ENCODE data around the gene PHOX2A.

PHOX2A gene

DNA sequence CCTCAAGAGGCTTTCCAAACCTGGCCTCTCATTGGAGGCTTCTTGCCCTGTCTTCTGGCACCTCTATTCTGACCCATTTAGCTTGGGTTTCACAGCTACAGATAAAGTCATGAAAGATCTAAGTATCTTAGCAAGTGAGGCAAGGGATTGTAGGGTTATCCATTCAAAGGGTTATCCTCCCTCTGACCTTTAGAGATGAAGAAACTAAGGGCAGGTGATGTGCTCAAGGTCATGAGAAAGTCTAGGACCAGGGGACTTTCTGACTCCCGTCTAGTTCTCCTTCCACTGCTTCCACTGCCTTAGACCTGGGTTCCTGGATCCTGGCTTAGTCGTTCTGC, 7.2 kb downstream of the PHOX2A start:
- no peak overlapping the region for H2BK15ac ChIP-seq (ENCODE audit: low read depth, poor library complexity, severe bottlenecking)
- no peak overlapping the region for H2BK12ac ChIP-seq (ENCODE audit: low read length in 2 of 2)
- H3K4me1 ChIP-seq (ENCODE audit: control insufficient read depth, insufficient read depth, low read depth, low read length): peaks cover 32% of the 10 kb centered on the region
- H3K36me3 ChIP-seq (ENCODE audit: control insufficient read depth in 1 of 2, insufficient read depth in 2 of 2, low read depth in 1 of 2, low read length in 2 of 2): peaks cover 66 to 69% of the 10 kb centered on the region in 2 experiments
- H3K27me3 ChIP-seq (ENCODE audit: control insufficient read depth in 1 of 2, insufficient read depth in 1 of 2, low read length in 2 of 2): peaks cover 12 to 21% of the 10 kb centered on the region in 2 experiments
- no peak overlapping the region for H4K91ac ChIP-seq (ENCODE audit: low read length)
- no peak overlapping the region for H3K23ac ChIP-seq (ENCODE audit: low read length in 2 of 2)
- no peak overlapping the region for H2BK120ac ChIP-seq (ENCODE audit: low read depth, low read length)
- peaks cover 28% of the 10 kb centered on the region for H3K79me1 ChIP-seq (replicated peaks; ENCODE audit: low read length, poor library complexity, severe bottlenecking)
- no peak overlapping the region for H3K4me2 ChIP-seq (ENCODE audit: low read length, poor library complexity, severe bottlenecking)
- H2AFZ ChIP-seq (ENCODE audit: low read depth, low read length): no peak overlapping the region
- WGBS: 82% methylated on average over 2 of the region's 2 CpGs
- H2AK5ac ChIP-seq (ENCODE audit: low read length, severe bottlenecking): no peak overlapping the region
- no peak overlapping the region for H3K27ac ChIP-seq (ENCODE audit: low read length, poor library complexity, severe bottlenecking)
- no peak overlapping the region for H2BK5ac ChIP-seq (ENCODE audit: low read depth, low read length, poor library complexity, severe bottlenecking)
- no peak overlapping the region for H3K14ac ChIP-seq (ENCODE audit: low read length in 2 of 2)
- no peak for DNase-seq
- H3K18ac ChIP-seq (ENCODE audit: low read depth in 1 of 2, low read length in 2 of 2): no peak overlapping the region
- no peak overlapping the region for H3K4ac ChIP-seq (ENCODE audit: low read depth in 1 of 2, low read length in 2 of 2)
- H3K9ac ChIP-seq (ENCODE audit: low read length): no peak overlapping the region
- no peak overlapping the region for H4K8ac ChIP-seq (ENCODE audit: low read length)
- H3K9me3 ChIP-seq (ENCODE audit: control insufficient read depth, low read length): no peaks in the 10 kb centered on the region
- no peak overlapping the region for H3K4me3 ChIP-seq (ENCODE audit: insufficient read depth in 1 of 2, low read depth in 1 of 2, low read length in 2 of 2)

DNA sequence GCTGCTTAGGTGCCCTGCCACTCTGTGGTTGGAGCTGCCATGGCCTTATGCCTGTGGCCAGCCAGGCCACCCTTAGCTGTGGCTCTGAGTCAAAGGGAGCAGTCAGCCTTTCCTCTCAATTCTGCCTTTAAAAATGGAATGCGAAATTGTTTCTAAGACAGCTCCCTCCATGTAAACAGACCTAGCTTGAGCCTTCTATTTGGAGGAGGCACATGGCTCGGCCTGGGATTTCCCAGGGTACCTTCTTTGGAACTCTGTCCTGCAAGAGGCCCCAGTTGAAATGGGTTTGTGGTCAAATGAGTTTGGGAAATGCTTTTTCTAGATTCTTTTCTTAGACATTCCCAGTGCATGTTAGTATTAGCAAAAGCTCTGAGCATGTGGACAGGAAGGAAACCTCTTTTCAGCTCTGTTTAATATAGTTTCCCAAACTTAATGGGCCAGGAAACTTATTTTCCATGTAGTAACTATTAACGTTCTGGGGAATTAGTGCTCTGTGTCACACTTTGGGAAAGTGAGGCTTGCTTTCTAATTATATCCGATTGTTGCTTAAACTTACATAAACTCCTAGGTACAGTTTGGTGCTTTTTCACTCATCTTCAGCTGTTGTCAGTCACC, 7.8 kb downstream of the PHOX2A start:
- peak; percentile 72 for DNase-seq
- H3K27ac ChIP-seq (ENCODE audit: low read length, poor library complexity, severe bottlenecking): no peak overlapping the region
- H4K8ac ChIP-seq (ENCODE audit: low read length): no peak overlapping the region
- H2BK5ac ChIP-seq (ENCODE audit: low read depth, low read length, poor library complexity, severe bottlenecking): no peak overlapping the region
- no peak overlapping the region for H2BK120ac ChIP-seq (ENCODE audit: low read depth, low read length)
- no peak overlapping the region for H3K14ac ChIP-seq (ENCODE audit: low read length in 2 of 2)
- no peak overlapping the region for H3K9ac ChIP-seq (ENCODE audit: low read length)
- H3K79me1 ChIP-seq (replicated peaks; ENCODE audit: low read length, poor library complexity, severe bottlenecking): peaks cover 33% of the 10 kb centered on the region
- H2AK5ac ChIP-seq (ENCODE audit: low read length, severe bottlenecking): no peak overlapping the region
- H2BK12ac ChIP-seq (ENCODE audit: low read length in 2 of 2): no peak overlapping the region
- H2AFZ ChIP-seq (ENCODE audit: low read depth, low read length): no peak overlapping the region
- H3K23ac ChIP-seq (ENCODE audit: low read length in 2 of 2): no peak overlapping the region
- H3K36me3 ChIP-seq (ENCODE audit: control insufficient read depth in 1 of 2, insufficient read depth in 2 of 2, low read depth in 1 of 2, low read length in 2 of 2): peaks cover 71 to 74% of the 10 kb centered on the region in 2 experiments
- no peak overlapping the region for H3K18ac ChIP-seq (ENCODE audit: low read depth in 1 of 2, low read length in 2 of 2)
- peaks cover 32% of the 10 kb centered on the region for H3K4me1 ChIP-seq (ENCODE audit: control insufficient read depth, insufficient read depth, low read depth, low read length)
- H3K9me3 ChIP-seq (ENCODE audit: control insufficient read depth, low read length): no peaks in the 10 kb centered on the region
- H2BK15ac ChIP-seq (ENCODE audit: low read depth, poor library complexity, severe bottlenecking): no peak overlapping the region
- peaks cover 9 to 16% of the 10 kb centered on the region in 2 experiments for H3K27me3 ChIP-seq (ENCODE audit: control insufficient read depth in 1 of 2, insufficient read depth in 1 of 2, low read length in 2 of 2)
- H3K4me2 ChIP-seq (ENCODE audit: low read length, poor library complexity, severe bottlenecking): no peak overlapping the region
- no peak overlapping the region for H3K4me3 ChIP-seq (ENCODE audit: insufficient read depth in 1 of 2, low read depth in 1 of 2, low read length in 2 of 2)
- 83% methylated on average over 4 of the region's 4 CpGs for WGBS
- no peak overlapping the region for H4K91ac ChIP-seq (ENCODE audit: low read length)
- no peak overlapping the region for H3K4ac ChIP-seq (ENCODE audit: low read depth in 1 of 2, low read length in 2 of 2)

DNA sequence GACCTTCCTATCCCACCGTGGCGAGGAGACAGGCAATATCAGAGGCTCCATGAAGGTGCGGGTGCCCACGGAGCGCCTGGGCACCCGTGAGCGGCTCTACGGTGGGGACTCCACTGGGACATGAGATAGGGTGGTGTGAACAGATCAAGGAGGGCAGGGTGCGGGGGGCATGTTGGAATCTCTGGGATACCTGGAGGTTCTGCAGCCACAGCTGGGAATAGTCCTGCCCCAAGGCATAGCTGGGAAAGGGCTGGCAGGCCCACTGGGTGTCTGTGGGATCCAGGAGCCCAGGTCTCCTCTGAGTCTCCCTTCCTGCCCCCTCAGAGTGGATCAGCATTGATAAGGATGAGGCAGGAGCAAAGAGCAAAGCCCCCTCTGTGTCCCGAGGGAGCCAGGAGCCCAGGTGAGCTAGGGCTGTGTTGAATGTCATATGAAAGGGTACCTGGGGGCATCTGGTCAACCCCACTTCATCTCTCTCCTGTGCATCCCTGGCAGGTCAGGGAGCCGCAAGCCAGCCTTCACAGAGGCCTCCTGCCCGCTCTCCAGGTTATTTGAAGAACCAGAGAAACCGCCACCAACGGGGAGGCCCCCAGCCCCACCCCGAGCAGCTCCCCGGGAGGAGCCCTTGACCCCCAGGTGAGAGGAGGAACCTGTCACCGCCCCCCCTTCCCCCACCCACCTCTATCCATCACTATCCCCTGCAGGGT, 8.5 kb downstream of the PHOX2A start:
- Histone ChIP-seq H3K9ac (ENCODE audit: low read length) (no peak overlapping the region), H2AK5ac (ENCODE audit: low read length, severe bottlenecking) (no peak overlapping the region), H3K18ac (ENCODE audit: low read depth in 1 of 2, low read length in 2 of 2) (no peak overlapping the region), H3K23ac (ENCODE audit: low read length in 2 of 2) (no peak overlapping the region), H2BK5ac (ENCODE audit: low read depth, low read length, poor library complexity, severe bottlenecking) (no peak overlapping the region), H4K8ac (ENCODE audit: low read length) (no peak overlapping the region), H2BK120ac (ENCODE audit: low read depth, low read length) (no peak overlapping the region), H3K36me3 (ENCODE audit: control insufficient read depth in 1 of 2, insufficient read depth in 2 of 2, low read depth in 1 of 2, low read length in 2 of 2) (peaks cover 78 to 81% of the 10 kb centered on the region in 2 experiments), H2BK15ac (ENCODE audit: low read depth, poor library complexity, severe bottlenecking) (no peak overlapping the region), H3K79me1 (replicated peaks; ENCODE audit: low read length, poor library complexity, severe bottlenecking) (peaks cover 38% of the 10 kb centered on the region), H3K4ac (ENCODE audit: low read depth in 1 of 2, low read length in 2 of 2) (no peak overlapping the region), H2BK12ac (ENCODE audit: low read length in 2 of 2) (no peak overlapping the region), H3K9me3 (ENCODE audit: control insufficient read depth, low read length) (no peaks in the 10 kb centered on the region), H3K27me3 (ENCODE audit: control insufficient read depth in 1 of 2, insufficient read depth in 1 of 2, low read length in 2 of 2) (peaks cover 3 to 9% of the 10 kb centered on the region in 2 experiments), H3K4me1 (ENCODE audit: control insufficient read depth, insufficient read depth, low read depth, low read length) (peaks cover 29% of the 10 kb centered on the region), H4K91ac (ENCODE audit: low read length) (no peak overlapping the region), H3K4me3 (ENCODE audit: insufficient read depth in 1 of 2, low read depth in 1 of 2, low read length in 2 of 2) (no peak overlapping the region), H3K14ac (ENCODE audit: low read length in 2 of 2) (no peak overlapping the region), H2AFZ (ENCODE audit: low read depth, low read length) (no peak overlapping the region), H3K27ac (ENCODE audit: low read length, poor library complexity, severe bottlenecking) (no peak overlapping the region), H3K4me2 (ENCODE audit: low read length, poor library complexity, severe bottlenecking) (no peak overlapping the region)
- WGBS: 92% methylated on average over 16 of the region's 17 CpGs
- DNase-seq: no peak

DNA sequence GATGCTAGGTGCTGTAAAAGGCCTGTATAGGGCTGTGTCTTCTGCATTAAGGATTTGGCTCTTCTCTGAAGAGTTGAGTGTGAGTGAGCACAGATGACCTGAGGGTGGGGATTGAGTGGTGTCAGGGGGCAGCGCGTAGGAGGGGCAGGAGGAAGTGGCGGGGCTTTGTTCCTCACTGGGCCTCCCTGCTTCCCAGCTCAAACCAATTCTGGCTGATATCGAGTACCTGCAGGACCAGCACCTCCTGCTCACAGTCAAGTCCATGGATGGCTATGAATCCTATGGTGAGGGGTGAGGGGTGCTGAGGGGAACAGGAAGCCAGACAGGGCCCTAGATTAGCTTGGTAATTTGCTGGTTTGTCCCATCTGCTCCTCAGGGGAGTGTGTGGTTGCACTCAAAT, 9.1 kb downstream of the PHOX2A start:
- Histone ChIP-seq H3K4me3 (ENCODE audit: insufficient read depth in 1 of 2, low read depth in 1 of 2, low read length in 2 of 2) (no peak overlapping the region), H3K9me3 (ENCODE audit: control insufficient read depth, low read length) (no peaks in the 10 kb centered on the region), H3K79me1 (replicated peaks; ENCODE audit: low read length, poor library complexity, severe bottlenecking) (peaks cover 44% of the 10 kb centered on the region), H2BK5ac (ENCODE audit: low read depth, low read length, poor library complexity, severe bottlenecking) (no peak overlapping the region), H4K91ac (ENCODE audit: low read length) (no peak overlapping the region), H3K27me3 (ENCODE audit: control insufficient read depth in 1 of 2, insufficient read depth in 1 of 2, low read length in 2 of 2) (peaks cover 0 to 4% of the 10 kb centered on the region in 2 experiments), H3K36me3 (ENCODE audit: control insufficient read depth in 1 of 2, insufficient read depth in 2 of 2, low read depth in 1 of 2, low read length in 2 of 2) (peaks cover 84 to 87% of the 10 kb centered on the region in 2 experiments), H3K9ac (ENCODE audit: low read length) (no peak overlapping the region), H4K8ac (ENCODE audit: low read length) (no peak overlapping the region), H2BK12ac (ENCODE audit: low read length in 2 of 2) (no peak overlapping the region), H2AK5ac (ENCODE audit: low read length, severe bottlenecking) (no peak overlapping the region), H3K4me2 (ENCODE audit: low read length, poor library complexity, severe bottlenecking) (no peak overlapping the region), H2AFZ (ENCODE audit: low read depth, low read length) (no peak overlapping the region), H2BK120ac (ENCODE audit: low read depth, low read length) (no peak overlapping the region), H3K23ac (ENCODE audit: low read length in 2 of 2) (no peak overlapping the region), H3K4ac (ENCODE audit: low read depth in 1 of 2, low read length in 2 of 2) (no peak overlapping the region), H3K27ac (ENCODE audit: low read length, poor library complexity, severe bottlenecking) (no peak overlapping the region), H3K4me1 (ENCODE audit: control insufficient read depth, insufficient read depth, low read depth, low read length) (peaks cover 26% of the 10 kb centered on the region), H3K14ac (ENCODE audit: low read length in 2 of 2) (no peak overlapping the region), H3K18ac (ENCODE audit: low read depth in 1 of 2, low read length in 2 of 2) (no peak overlapping the region), H2BK15ac (ENCODE audit: low read depth, poor library complexity, severe bottlenecking) (no peak overlapping the region)
- no peak for DNase-seq
- WGBS: 96% methylated on average over 4 of the region's 4 CpGs
